Femur (tissue), 1 donor: ENCODE data around the gene METTL24.
"Not testable (repeated sequence)": the region's sequence is repeated elsewhere in the genome, so short reads cannot be mapped to it uniquely, and the experiment has no call there.

ENCODE experiments used
- DNase-seq: peaks from one replicate; pipeline ENCODE4 v3.0.0-alpha.2; 2017

The METTL24 gene

GRCh38 chr6:110310861-110311446 lies 47.2 kb downstream of the METTL24 start:
- no peak for DNase-seq

- DNase-seq, result not testable (repeated sequence)
Measured at GRCh38 chr6:110309432-110309831, 48.7 kb downstream of the METTL24 start.

GRCh38 chr6:110307368-110307767 lies 50.8 kb downstream of the METTL24 start:
- no peak for DNase-seq

- not testable (repeated sequence) for DNase-seq
Measured at GRCh38 chr6:110305832-110306231, 52.3 kb downstream of the METTL24 start.

- DNase-seq, result not testable (repeated sequence)
Measured at GRCh38 chr6:110303692-110304091, 54.5 kb downstream of the METTL24 start.

- DNase-seq, result no peak
Measured at GRCh38 chr6:110298916-110299315, 59.2 kb downstream of the METTL24 start.

GRCh38 chr6:110298411-110298810 lies 59.7 kb downstream of the METTL24 start:
- DNase-seq, result no peak

- no peak for DNase-seq
Measured at GRCh38 chr6:110296241-110297025, 61.7 kb downstream of the METTL24 start.

GRCh38 chr6:110295451-110296165 lies 62.5 kb downstream of the METTL24 start:
- no peak for DNase-seq

GRCh38 chr6:110287462-110288341 lies 70.4 kb downstream of the METTL24 start:
- DNase-seq, result no peak

GRCh38 chr6:110285306-110286060 lies 72.7 kb downstream of the METTL24 start:
- DNase-seq, result no peak

- DNase-seq, result no peak
Measured at GRCh38 chr6:110284855-110285254, 73.3 kb downstream of the METTL24 start.

GRCh38 chr6:110283657-110284056 lies 74.5 kb downstream of the METTL24 start:
- DNase-seq, result no peak

- no peak for DNase-seq
Measured at GRCh38 chr6:110282412-110282811, 75.7 kb downstream of the METTL24 start.

GRCh38 chr6:110277100-110277665 lies 81.0 kb downstream of the METTL24 start:
- no peak for DNase-seq

- DNase-seq, result not testable (repeated sequence)
Measured at GRCh38 chr6:110272781-110273180, 85.4 kb downstream of the METTL24 start.

- no peak for DNase-seq
Measured at GRCh38 chr6:110271732-110272022, 86.5 kb downstream of the METTL24 start.

- no peak for DNase-seq
Measured at GRCh38 chr6:110270165-110270564, 88.0 kb downstream of the METTL24 start.

GRCh38 chr6:110269623-110270022 lies 88.5 kb downstream of the METTL24 start:
- no peak for DNase-seq

- DNase-seq, result no peak
Measured at GRCh38 chr6:110266996-110267395, 91.2 kb downstream of the METTL24 start.

- no peak for DNase-seq
Measured at GRCh38 chr6:110265273-110265672, 92.9 kb downstream of the METTL24 start.

- no peak for DNase-seq
Measured at GRCh38 chr6:110256366-110256765, 101.8 kb downstream of the METTL24 start.
